DND-41 (cell line): ENCODE measurements around the gene CHRM5.
A peak's percentile ranks its signal among the peaks of the same experiment; 100 is the strongest.

Experiments
- ATAC-seq: fragments of 200-7000 bp; cut with Tn5 transposase; 3 replicates; pipeline ENCODE4 v1.9.1; 2021; ENCODE audit warnings: low read depth; ENCODE audit not compliant: insufficient read depth
- DNase-seq: peaks from one replicate; pipeline ENCODE4 v3.0.0-alpha.2; 2020
- H2AFZ ChIP-seq: 2 replicates; pipeline ENCODE4 v1.6.0; 2012; ENCODE audit warnings: low read depth, low read length
- H3K27ac ChIP-seq: 2 replicates; pipeline ENCODE4 v1.5.1; 2012; ENCODE audit warnings: low read length, inconsistent platforms
- H3K27me3 ChIP-seq: fragments of 200-600 bp; sonication (generic); 2 replicates; pipeline ENCODE4 v1.6.0; 2012; ENCODE audit warnings: low read length, mild to moderate bottlenecking, inconsistent platforms; ENCODE audit not compliant: insufficient read depth, poor library complexity
- H3K36me3 ChIP-seq: 2 replicates; pipeline ENCODE4 v1.5.1; 2012; ENCODE audit warnings: low read length, inconsistent platforms; ENCODE audit not compliant: insufficient read depth
- H3K4me1 ChIP-seq: 2 replicates; pipeline ENCODE4 v1.5.1; 2012; ENCODE audit warnings: mild to moderate bottlenecking, low read length; ENCODE audit not compliant: insufficient read depth
- H3K4me2 ChIP-seq: 2 replicates; pipeline ENCODE4 v1.6.0; 2012; ENCODE audit warnings: mild to moderate bottlenecking, moderate library complexity, low read length, inconsistent platforms; ENCODE audit not compliant: insufficient read depth
- H3K4me3 ChIP-seq, 2 experiments: fragments of 200-600 bp in 1 of 2; shearing (Covaris generic) in 1 of 2; 2 replicates each; pipeline ENCODE4 v1.5.1; 2012 to 2016; ENCODE audit warnings: inconsistent platforms in 2 of 2, low read length in 2 of 2, mild to moderate bottlenecking in 2 of 2, low read depth in 1 of 2, moderate library complexity in 1 of 2
- H3K79me2 ChIP-seq: 2 replicates; pipeline ENCODE4 v1.6.0; 2012; ENCODE audit warnings: low read length, inconsistent platforms; ENCODE audit not compliant: insufficient read depth
- H3K9ac ChIP-seq: 2 replicates; pipeline ENCODE4 v1.6.0; 2012; ENCODE audit warnings: low read depth, mild to moderate bottlenecking, inconsistent platforms, low read length, moderate library complexity
- H3K9me3 ChIP-seq: 2 replicates; pipeline ENCODE4 v1.5.1; 2012; ENCODE audit warnings: low read length, moderate library complexity, mild to moderate bottlenecking, inconsistent platforms; ENCODE audit not compliant: insufficient read depth, severe bottlenecking
- H4K20me1 ChIP-seq: 2 replicates; pipeline ENCODE4 v1.6.0; 2012; ENCODE audit warnings: low read length; ENCODE audit not compliant: insufficient read depth
- EZH2 ChIP-seq: IDR thresholded peaks from 3 replicates; pipeline ENCODE4 v1.6.1; 2012; ENCODE audit warnings: borderline replicate concordance, low read depth, mild to moderate bottlenecking, moderate library complexity, low read length, inconsistent platforms; ENCODE audit not compliant: severe bottlenecking
- TF ChIP-seq, protein P1 (sequence below): IDR thresholded peaks from 2 replicates; pipeline ENCODE4 v1.5.1; 2012; ENCODE audit warnings: borderline replicate concordance, low read length, moderate library complexity, mild to moderate bottlenecking; ENCODE audit not compliant: poor library complexity, severe bottlenecking; ENCODE audit errors: extremely low read depth

Gene CHRM5

DNA sequence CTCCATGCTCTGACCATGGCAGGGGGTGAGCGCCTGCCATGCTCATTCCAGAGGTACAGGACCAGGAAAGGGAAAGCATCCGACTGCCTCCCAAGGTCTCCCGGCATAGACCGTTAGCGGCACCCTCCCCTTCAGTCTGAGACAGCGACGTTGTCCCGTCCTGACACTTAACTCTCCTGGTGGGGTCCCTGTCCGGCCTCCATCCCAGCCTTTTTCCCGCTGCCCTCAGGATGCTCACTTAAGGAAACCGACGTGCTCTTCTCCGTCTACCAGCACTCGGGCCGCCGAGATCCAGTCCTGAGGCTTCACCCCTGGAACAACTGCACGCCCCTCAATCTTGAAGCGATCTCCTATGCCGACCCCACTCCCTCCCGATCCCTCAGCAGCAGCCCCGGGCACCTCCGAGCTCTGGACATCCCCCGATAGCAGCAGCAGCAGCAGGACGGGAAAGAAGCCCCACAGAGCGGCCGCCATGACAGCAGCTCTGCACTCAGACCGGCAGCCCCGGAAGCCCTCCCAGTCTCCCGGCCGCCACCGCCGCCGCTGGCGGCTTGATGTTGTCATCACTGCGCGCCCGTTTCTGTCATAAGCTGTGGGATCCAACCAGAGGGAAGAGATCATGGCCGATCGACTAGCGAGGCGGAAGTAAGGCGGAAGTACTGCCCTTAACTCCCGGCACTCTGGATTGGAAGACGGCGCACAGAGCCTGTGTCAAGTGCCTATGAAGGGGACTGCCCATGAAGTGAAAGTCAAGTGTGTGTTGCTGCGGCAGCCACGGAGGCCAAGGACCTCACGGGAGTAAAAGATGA lies 133.3 kb downstream of the CHRM5 start, which contains the start of the genes EMC7 and PGBD4:
EMC7 (minus strand) TSS at position 497 of the 809 bp plus-strand sequence; CDS start at position 474, 23 bp downstream.
PGBD4 (plus strand) TSS at position 718 of the 809 bp plus-strand sequence. CDS start 449 bp downstream, outside the sequence.
- Histone ChIP-seq H2AFZ (peak within 1 kb of the TSS; percentile 99), H4K20me1 (peaks cover 4% of the 10 kb centered on the region; the same call in 1 of the 2 replicates), H3K79me2 (peaks cover 59% of the 10 kb centered on the region), H3K4me1 (peaks cover 28% of the 10 kb centered on the region), H3K4me2 (peak within 1 kb of the TSS; percentile 76), H3K9me3 (no peaks in the 10 kb centered on the region), H3K27me3 (no peaks in the 10 kb centered on the region), H3K36me3 (peaks cover 5% of the 10 kb centered on the region; the same call in 1 of the 2 replicates), H3K4me3 (peak within 1 kb of the TSS; percentile 72 to 87), H3K9ac (peak within 1 kb of the TSS; percentile 92), H3K27ac (peak within 1 kb of the TSS; percentile 92)
- ATAC-seq, result peak; percentile 99
- DNase-seq, result peak; percentile 97
- TF ChIP-seq, protein P1, sequence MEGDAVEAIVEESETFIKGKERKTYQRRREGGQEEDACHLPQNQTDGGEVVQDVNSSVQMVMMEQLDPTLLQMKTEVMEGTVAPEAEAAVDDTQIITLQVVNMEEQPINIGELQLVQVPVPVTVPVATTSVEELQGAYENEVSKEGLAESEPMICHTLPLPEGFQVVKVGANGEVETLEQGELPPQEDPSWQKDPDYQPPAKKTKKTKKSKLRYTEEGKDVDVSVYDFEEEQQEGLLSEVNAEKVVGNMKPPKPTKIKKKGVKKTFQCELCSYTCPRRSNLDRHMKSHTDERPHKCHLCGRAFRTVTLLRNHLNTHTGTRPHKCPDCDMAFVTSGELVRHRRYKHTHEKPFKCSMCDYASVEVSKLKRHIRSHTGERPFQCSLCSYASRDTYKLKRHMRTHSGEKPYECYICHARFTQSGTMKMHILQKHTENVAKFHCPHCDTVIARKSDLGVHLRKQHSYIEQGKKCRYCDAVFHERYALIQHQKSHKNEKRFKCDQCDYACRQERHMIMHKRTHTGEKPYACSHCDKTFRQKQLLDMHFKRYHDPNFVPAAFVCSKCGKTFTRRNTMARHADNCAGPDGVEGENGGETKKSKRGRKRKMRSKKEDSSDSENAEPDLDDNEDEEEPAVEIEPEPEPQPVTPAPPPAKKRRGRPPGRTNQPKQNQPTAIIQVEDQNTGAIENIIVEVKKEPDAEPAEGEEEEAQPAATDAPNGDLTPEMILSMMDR, result no peak
- no peak for TF ChIP-seq EZH2

DNA sequence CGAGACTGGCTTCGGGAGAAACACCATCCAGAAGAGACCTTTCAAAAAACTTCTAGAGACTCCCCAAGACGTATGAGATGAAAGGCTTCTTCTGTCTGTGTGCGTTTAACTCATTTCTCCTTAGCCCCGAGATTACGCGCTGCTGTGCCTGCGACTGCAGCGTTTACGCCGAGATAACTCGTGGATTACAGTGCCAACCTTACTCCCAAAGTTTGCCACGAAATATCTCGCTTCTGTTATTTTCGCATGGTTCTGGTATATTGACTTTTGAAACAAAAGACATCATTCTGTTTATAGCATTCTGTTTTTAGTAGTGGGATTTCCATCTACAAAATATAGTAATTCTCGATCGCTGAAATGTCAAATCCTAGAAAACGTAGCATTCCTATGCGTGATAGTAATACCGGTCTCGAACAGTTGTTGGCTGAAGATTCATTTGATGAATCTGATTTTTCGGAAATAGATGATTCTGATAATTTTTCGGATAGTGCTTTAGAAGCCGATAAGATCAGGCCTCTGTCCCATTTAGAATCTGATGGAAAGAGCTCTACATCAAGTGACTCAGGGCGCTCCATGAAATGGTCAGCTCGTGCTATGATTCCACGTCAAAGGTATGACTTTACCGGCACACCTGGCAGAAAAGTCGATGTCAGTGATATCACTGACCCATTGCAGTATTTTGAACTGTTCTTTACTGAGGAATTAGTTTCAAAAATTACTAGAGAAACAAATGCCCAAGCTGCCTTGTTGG lies 134.1 kb downstream of the CHRM5 start:
- H4K20me1 ChIP-seq, result peaks cover 4% of the 10 kb centered on the region; the same call in 1 of the 2 replicates
- ATAC-seq, result peak; percentile 38; the same call in 2 of the 3 replicates
- TF ChIP-seq, protein P1, result no peak
- no peak for TF ChIP-seq EZH2

GRCh38 chr15:34106423-34106822 lies 138.1 kb downstream of the CHRM5 start:
- TF ChIP-seq, protein P1, result no peak
- TF ChIP-seq EZH2, result no peak
- H3K9me3 ChIP-seq, result no peaks in the 10 kb centered on the region
- peaks cover 2% of the 10 kb centered on the region; the same call in 1 of the 2 replicates for H3K36me3 ChIP-seq
- H3K4me1 ChIP-seq, result peaks cover 12% of the 10 kb centered on the region
- no peak overlapping the region for H3K4me3 ChIP-seq
- H3K9ac ChIP-seq, result no peak overlapping the region
- no peak overlapping the region for H3K4me2 ChIP-seq
- no peaks in the 10 kb centered on the region for H3K27me3 ChIP-seq
- H2AFZ ChIP-seq, result no peak overlapping the region
- H3K79me2 ChIP-seq, result peaks cover 16% of the 10 kb centered on the region
- H3K27ac ChIP-seq, result no peak overlapping the region
- no peak for ATAC-seq
- no peak for DNase-seq
- no peaks in the 10 kb centered on the region for H4K20me1 ChIP-seq

More for the DNA sequence above, 134.1 kb downstream of the CHRM5 start:
- Histone ChIP-seq H3K9ac (peak overlapping the region; percentile 92), H3K9me3 (no peaks in the 10 kb centered on the region), H3K4me2 (peak overlapping the region; percentile 65), H3K79me2 (peaks cover 56% of the 10 kb centered on the region), H3K36me3 (peaks cover 5% of the 10 kb centered on the region; the same call in 1 of the 2 replicates), H3K4me3 (peak overlapping the region; percentile 40 to 87), H2AFZ (peak overlapping the region; percentile 79), H3K27me3 (no peaks in the 10 kb centered on the region), H3K4me1 (peaks cover 28% of the 10 kb centered on the region), H3K27ac (peak overlapping the region; percentile 76)
- DNase-seq, result no peak
